Activated CD4-positive, alpha-beta T cell treated with anti-CD3 and anti-CD28 coated beads, Interleukin-2, amount 50 U/mL, for 1 hour (primary cell): Measurements from ENCODE around the gene GSTT4.
"Not testable (repeated sequence)": the region's sequence is repeated elsewhere in the genome, so short reads cannot be mapped to it uniquely, and the experiment has no call there.

Source experiments
- DNase-seq: peaks from one replicate; pipeline ENCODE4 v3.0.0-alpha.2; 2020

Gene GSTT4

DNA sequence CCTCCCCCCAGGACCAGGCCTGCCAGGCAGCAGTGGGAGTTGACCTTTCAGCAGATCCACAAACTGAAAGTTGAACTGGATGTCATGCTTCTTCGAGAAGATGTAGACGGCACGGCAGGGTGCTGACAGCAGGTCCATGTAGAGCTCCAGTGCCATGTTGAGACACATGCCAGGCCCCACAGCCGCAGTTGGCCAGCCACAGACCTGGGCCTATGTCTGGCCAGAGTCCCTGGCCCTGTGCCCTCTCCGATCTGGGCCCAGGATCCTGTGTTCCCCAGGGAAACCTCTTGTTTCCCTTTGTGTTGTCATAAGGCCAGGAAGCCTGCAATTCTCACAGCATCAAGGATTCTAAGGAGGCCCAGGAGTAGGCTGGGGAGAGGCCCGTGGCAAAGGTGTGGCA, at the start of gene GSTT4:
TSS of gene GSTT4 (minus strand) at position 253 of the 400 bp plus-strand sequence. CDS start at position 156, 97 bp downstream.
- no peak for DNase-seq

DNA sequence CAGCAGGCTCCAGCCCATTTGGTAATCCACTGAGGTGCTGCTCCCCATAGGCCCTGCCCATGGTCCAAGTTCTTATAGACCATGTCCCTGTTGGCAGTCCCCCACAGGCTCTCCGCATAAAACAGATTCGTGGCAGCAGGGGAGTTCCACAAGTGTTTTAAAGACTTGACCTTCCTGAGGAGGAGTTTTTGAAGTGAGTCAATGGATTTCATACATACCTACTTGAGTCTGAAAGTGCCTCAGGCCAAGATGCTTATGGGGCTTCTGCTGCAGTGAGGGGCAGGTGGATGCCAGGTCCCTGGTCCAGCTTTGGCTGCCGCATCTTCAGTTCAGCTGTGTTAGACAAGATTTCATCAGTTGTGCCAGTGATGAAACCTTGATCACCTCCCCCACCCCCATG, 49.1 kb upstream of the GSTT4 start:
- no peak for DNase-seq

GRCh38 chr22:24053481-24054226, 48.4 kb upstream of the GSTT4 start:
- no peak for DNase-seq

DNA sequence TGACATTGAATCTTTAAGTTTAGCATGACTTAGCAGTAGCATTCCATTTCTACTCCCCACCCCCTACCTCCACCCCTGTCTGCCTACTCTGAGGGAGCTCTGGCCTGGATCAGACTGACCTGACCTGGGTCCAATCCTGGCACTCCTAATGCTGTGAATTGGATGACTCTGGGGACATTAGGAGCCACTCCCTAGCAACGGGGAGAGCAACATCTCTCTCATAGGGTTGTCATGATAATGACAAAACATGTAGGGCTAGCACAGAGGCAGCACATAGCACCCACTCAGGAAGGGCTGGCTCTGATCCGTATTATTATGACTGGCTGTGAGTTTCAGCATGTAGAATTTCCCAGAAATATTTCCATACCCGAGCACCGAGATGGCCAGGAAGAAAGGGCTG, 46.3 kb upstream of the GSTT4 start:
- no peak for DNase-seq

DNA sequence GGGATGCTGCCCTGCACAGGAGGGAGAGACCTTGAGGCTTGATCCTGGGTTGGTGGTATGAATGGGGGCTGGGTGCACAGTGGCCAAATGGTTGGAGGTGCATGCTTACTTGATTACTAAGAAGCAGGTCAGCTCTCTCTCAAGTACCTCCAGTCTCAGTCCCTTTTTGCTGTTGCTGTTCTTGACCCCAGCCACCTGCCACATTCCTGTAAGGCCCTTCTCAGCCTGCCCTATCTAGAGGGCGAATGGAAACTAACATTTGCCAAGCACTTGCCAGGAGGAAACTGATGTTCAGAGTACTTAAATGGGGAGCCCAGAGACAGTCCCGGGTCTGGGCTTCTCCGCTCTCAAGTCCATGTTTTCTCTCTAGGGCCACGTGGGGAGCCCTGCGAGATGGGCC, 45.8 kb upstream of the GSTT4 start:
- DNase-seq, result no peak

DNA sequence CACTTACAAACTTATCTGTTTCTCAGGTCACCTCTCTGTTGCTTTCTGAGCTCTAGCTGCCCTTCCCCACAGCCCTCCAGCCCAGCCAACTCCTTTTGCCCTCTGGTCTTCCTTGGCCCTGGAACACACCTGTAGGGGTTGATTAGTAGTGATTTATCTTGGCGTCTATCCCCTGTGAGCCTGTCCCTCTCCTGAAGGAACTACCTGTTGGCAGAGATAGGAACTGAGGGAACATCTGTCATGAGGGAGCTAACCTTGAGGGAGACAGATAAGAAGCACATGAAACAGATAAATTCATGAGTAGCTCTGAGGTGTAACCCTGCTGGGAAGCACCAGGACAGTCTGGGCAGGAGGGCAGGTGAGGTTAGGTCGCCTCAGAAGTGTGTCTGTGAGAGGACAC, 44.7 kb upstream of the GSTT4 start:
- no peak for DNase-seq

- DNase-seq, result no peak
Measured at GRCh38 chr22:24049211-24049610, 44.0 kb upstream of the GSTT4 start.

GRCh38 chr22:24046024-24046423, 40.8 kb upstream of the GSTT4 start:
- no peak for DNase-seq

- DNase-seq, result no peak
Measured at GRCh38 chr22:24043958-24044357, 38.7 kb upstream of the GSTT4 start.

GRCh38 chr22:24043465-24043864, 38.2 kb upstream of the GSTT4 start:
- DNase-seq, result not testable (repeated sequence)

GRCh38 chr22:24040946-24041345, 35.7 kb upstream of the GSTT4 start:
- no peak for DNase-seq

DNA sequence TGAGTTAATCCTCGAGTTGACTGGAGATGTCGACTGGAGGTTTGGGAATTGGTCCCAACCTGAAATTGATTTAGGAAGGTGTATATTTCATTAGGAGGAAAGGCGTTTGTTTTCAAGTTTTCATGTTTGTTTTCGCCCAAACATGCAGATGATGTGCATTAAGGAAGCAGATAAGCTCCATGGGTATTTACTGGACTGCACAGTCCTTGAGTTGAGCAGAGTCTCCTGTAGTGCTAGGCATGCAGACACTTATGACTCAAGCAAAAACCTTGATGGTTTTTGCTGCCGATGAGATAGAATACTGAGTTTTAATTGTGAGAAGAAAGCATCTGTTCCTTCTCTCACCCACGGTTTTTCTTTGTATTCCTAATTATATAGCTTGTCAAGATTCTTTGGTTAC, 33.8 kb upstream of the GSTT4 start:
- no peak for DNase-seq

DNA sequence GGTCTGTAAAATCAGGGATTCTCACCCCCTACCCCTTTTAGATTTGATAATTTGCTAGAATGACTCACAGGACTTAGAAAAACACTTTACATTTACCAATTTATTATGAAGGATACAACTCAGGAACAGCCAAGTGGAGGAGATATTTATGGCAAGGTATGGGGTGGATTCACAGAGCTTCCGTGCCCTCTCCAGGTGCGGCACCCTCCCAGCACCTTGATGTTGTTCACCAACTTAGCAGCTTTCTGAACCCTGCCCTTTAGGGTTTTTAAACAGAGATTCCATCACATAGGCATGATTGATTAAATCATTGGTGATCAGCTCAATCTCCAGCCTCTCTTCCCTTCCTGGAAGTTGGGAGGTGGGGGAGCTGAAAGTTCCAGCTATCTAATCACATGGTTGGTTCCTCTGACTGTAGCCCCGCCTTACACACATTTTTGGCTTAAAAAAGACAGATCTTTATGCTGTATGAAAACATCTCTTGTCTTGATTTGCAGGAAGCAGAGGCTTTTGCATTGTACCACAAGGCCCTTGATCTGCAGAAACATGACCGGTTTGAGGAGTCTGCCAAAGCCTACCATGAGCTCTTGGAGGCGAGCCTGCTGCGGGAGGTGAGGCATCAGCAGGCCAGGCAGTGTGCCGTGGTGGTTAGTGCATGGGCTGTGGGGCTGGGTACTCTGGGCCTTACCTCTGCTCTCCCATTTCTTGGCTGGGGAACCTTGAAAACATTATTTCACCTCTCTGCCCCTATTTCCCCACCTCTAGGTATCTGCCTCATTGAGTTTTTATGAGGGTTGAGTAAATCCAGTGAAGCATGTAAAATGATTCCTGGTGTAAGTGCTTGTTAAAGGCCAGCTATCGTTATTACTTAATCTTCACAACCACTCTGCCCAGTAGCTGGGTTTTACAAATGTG, 32.9 kb upstream of the GSTT4 start:
- peak; percentile 39 for DNase-seq

DNA sequence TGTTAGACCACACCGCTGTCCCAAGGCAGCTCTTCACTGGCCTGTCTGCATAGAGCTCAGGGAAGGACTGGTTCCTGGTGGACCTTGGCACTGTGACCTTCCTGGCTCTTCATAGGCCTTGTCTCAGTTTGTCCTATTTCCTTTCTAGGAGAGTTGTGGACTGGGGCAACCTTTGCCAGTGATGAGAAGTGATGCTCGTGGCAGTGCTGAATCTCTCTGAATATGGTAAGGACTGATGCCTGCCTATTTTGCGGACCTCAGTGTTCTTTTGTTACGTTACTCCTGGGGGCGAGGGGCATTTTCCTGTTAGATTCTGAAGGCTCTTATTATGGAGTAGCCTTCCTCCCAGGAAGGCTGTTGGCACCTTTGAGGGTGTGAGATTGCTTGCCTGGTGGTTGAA, 30.0 kb upstream of the GSTT4 start:
- DNase-seq, result no peak

DNA sequence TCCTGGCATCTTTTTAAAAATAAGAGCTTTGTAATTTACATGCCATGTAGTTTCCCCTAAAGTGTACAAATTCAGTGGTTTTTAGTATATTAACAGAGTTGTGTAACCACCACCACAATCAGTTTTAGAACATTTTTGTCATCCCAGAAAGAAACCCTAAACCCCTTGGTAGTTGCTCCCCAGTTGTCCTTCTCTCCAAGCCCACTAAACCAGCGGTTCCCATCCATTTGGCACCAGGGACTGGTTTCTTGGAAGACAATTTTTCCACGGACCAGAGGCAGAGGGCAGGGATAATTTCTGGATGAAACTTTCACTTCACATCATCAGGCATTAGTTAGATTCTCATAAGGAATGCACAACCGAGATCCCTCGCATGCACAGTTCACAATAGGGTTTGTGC, 28.5 kb upstream of the GSTT4 start:
- no peak for DNase-seq

DNA sequence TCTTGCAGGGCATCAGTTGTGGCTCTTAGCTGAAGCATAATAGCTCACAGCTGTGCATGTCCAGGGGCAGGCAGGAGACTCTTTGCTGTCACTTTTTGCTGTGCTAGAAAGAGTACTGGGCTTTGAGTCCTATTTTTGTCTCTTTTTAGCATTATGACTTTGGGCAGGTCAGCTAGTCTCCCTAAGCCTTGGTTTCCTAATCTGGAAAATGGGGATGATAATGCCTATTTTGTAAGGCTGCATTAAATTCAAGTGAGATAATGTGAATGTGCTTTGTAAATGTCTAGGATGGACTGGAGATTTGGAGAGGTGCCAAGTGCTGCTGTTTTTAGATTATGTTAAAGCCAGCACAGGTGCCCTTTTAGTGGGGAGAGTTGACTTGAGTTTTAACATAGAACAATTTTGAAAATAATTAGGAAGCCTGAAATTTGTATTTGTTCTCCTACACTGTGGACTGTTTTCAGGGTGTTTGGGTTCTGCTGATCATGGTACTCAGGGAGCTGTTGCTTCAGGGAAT, 25.0 kb upstream of the GSTT4 start:
- DNase-seq, result no peak

- no peak for DNase-seq
Measured at GRCh38 chr22:24029304-24029703, 24.1 kb upstream of the GSTT4 start.

DNA sequence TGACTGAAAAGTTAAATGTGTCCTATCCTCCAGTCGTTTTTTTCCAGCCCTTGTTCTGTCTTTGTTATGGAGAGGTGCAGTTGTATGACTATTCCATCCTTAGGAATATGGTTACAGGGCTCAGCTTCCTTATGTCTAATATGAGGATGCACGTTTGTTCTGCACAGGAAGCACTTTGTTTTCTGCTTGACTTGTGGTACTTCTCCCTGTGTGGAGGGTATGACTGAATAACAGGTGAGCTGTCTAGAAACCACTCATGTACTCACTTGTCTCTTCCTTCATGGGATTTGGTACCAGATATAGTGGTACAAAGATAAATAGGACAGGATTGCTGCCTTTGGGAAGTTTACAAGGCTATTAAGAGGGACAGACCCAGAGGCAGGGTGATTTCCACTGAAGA, 23.3 kb upstream of the GSTT4 start:
- DNase-seq, result no peak

DNA sequence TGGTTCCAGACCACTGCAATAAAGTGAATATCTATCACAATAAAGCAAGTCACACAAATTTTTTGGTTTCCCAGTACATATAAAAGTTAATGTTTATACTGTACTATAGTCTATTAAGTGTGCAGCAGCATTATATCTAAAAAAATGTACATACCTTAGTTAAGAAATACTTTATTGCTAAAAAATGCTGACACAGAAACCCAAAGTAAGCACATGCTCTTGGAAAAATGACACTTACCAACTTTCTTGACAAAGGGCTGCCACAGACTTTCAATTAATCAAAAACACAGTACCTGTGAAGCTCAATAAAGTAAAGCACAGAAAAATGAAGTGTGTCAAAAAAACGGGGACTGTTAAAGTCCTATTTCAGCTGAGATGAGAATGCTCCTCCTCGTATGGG, 22.7 kb upstream of the GSTT4 start:
- no peak for DNase-seq

DNA sequence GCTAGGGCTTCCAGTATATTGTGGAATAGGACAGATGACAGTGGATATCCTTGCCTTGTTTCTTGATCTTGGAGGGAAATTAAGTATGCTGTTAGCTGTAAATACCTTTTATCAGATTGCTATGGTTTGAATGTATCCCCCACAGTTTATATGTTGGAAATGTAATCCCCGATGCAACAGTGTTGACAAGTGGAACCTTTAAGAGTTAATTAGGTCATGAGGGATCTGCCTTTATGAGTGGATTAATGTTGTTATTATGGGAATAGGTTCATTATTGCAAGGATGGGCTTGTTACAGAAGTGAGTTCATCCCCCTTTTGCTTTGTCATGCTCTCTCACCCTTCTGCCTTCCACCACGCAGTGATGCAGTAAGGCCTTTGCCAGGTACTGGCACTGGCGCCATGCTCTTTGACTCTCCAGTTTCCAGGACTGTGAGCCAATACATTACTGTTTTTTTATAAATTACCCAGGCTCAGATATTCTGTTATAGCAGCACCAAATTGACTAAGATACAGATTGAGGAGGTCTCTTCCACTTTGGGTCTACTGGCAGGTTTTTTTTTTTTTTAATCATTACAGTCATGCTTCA, 22.2 kb upstream of the GSTT4 start:
- DNase-seq, result no peak

DNA sequence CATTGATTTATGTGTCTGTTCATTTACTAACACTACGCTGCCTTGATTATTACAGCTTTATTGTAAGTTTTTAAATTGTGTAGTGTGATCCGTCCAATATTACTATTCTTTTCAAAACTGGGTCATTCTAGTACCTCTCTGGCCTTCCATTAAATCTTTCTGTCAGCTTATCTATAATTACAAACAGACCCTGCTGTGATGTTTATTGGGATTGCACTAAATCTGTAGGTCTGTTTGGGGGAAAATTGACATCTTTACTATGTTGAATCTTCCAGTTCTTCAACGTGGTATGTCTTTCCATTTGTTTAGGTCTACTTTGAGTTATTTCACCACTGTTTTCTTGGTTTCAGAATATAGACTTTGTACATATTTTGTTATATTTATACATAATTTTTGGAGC, 21.5 kb upstream of the GSTT4 start:
- DNase-seq, result no peak

DNA sequence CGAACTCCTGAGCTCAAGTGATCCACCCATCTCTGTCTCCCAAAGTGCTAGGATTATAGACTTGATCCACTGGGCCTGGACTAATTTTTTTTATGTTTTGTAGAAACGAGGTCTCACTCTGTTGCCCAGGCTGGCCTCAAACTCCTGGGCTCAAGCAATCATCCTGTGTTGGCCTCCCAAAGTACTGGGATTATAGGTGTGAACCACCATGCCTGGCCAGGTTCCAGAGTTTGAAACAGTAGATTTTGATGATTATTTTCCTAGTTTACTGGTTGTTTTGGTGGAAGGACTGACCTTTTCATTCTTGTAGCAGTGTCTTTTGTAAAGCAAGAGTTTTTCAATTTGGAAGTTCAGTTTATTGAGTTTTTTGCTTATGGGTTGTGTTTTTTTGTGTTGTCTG, 20.8 kb upstream of the GSTT4 start:
- DNase-seq, result no peak

DNA sequence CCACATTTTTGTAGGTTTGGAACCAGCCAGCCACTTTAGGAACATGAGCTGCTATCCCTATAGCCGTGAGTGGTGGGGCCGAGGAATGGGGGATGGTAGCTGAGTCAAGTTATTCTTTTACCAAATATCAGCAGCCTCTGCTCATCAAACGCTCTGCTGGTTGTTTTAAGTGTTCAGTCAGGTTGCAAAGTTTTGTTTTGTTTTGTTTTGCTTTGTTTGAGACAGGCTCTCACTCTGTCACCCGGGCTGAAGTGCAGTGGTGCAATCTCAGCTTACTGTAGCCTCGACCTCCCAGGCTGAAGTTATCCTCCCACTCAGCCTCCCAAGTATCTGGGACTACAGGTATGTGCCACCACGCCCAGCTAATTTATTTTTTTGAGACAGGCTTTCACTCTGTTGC, 20.2 kb upstream of the GSTT4 start:
- DNase-seq, result no peak

DNA sequence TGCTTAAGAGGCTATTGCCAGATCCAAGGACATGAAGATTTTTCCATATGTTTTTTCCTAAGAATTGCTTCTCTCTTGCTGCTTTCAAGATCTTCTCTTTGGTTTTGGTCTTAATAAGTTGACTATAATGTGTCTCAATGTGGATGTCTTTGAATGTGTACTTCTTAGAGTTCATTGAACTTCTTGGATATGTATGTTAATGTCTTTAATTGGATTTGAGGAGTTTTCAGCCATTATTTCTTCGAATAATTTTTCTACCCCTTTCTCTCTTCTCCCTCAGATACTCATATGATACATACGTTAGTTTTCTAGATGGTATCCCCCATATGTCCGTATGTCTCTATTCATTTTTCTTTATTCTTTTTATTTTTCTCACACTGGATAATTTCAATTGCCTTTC, 19.1 kb upstream of the GSTT4 start:
- no peak for DNase-seq
